CD14-positive monocyte (primary cell): Measurements from ENCODE around the gene MDH1. TPM values are rescaled to one million over a fixed set of nuclear protein-coding genes. Genes with fewer than 3 reads are reported as not detected.

Experiments used
- DNase-seq, 3 donors: peaks; one replicate each; pipeline ENCODE4 v3.0.0-alpha.2; 2011 to 2022
- H2AFZ ChIP-seq: 2 replicates; pipeline ENCODE4 v1.6.0; 2012; ENCODE audit warnings: mild to moderate bottlenecking, low read depth, low read length, inconsistent platforms; ENCODE audit not compliant: insufficient read depth, poor library complexity, severe bottlenecking
- H3K27ac ChIP-seq, 2 donors: 1 replicate in 1 of 2; 2 replicates in 1 of 2; pipeline ENCODE4 v1.5.1; 2012 to 2013; ENCODE audit warnings: low read length in 2 of 2, control low read depth in 1 of 2, inconsistent platforms in 1 of 2, low read depth in 1 of 2, mild to moderate bottlenecking in 1 of 2
- H3K27me3 ChIP-seq, 2 donors: one replicate each; pipeline versions ENCODE4 v1.6.0 to v1.6.1; 2011 to 2013; ENCODE audit warnings: low read length in 2 of 2; ENCODE audit not compliant: control insufficient read depth in 2 of 2, insufficient read depth in 2 of 2
- H3K36me3 ChIP-seq, 2 donors: replicated peaks in 1 of 2; 1 replicate in 1 of 2; 2 replicates in 1 of 2; pipeline versions ENCODE4 v1.5.1 to v1.6.1; 2012 to 2013; ENCODE audit warnings: low read length in 2 of 2, control low read depth in 1 of 2, inconsistent platforms in 1 of 2, mild to moderate bottlenecking in 1 of 2; ENCODE audit not compliant: insufficient read depth in 2 of 2, control insufficient read depth in 1 of 2
- H3K4me1 ChIP-seq, 2 donors: 1 replicate in 1 of 2; 2 replicates in 1 of 2; pipeline versions ENCODE4 v1.5.1 to v1.6.1; 2012 to 2013; ENCODE audit warnings: low read length in 2 of 2, control low read depth in 1 of 2, inconsistent platforms in 1 of 2, mild to moderate bottlenecking in 1 of 2, moderate library complexity in 1 of 2; ENCODE audit not compliant: insufficient read depth in 2 of 2, control insufficient read depth in 1 of 2
- H3K4me2 ChIP-seq: replicated peaks from 2 replicates; pipeline ENCODE3; 2012; ENCODE audit warnings: low read length, moderate library complexity, mild to moderate bottlenecking; ENCODE audit not compliant: poor library complexity, severe bottlenecking; ENCODE audit errors: extremely low read depth
- H3K4me3 ChIP-seq, 3 experiments: fragments of 200-600 bp in 1 of 3; sonication (generic) in 1 of 3; replicated peaks in 1 of 3; 1 replicate in 2 of 3; 2 replicates in 1 of 3; pipeline ENCODE4 v1.5.1; 2011 to 2013; ENCODE audit warnings: low read length in 3 of 3, mild to moderate bottlenecking in 3 of 3, control low read depth in 2 of 3, low read depth in 2 of 3, inconsistent platforms in 1 of 3, moderate library complexity in 1 of 3
- H3K79me2 ChIP-seq: 2 replicates; pipeline ENCODE4 v1.6.0; 2012; ENCODE audit warnings: mild to moderate bottlenecking, control low read depth, inconsistent platforms, low read length, moderate library complexity; ENCODE audit not compliant: insufficient read depth
- H3K9ac ChIP-seq: 2 replicates; pipeline ENCODE4 v1.6.0; 2017; ENCODE audit warnings: low read length, mild to moderate bottlenecking; ENCODE audit not compliant: insufficient read depth, poor library complexity, severe bottlenecking
- H3K9me3 ChIP-seq, 2 donors: replicated peaks in 1 of 2; 1 replicate in 1 of 2; 2 replicates in 1 of 2; pipeline versions ENCODE4 v1.5.1 to v1.6.1; 2012 to 2013; ENCODE audit warnings: low read length in 2 of 2, control low read depth in 1 of 2; ENCODE audit not compliant: control insufficient read depth in 1 of 2, insufficient read depth in 1 of 2
- H4K20me1 ChIP-seq: 2 replicates; pipeline ENCODE4 v1.6.0; 2012; ENCODE audit warnings: mild to moderate bottlenecking, low read length, control low read depth, moderate library complexity; ENCODE audit not compliant: insufficient read depth
- H3K27ac Mint-ChIP-seq, 7 donors: one replicate each; pipeline ENCODE4 v1.8.0; 2020; ENCODE audit warnings: mild to moderate bottlenecking in 7 of 7, mixed read lengths in 7 of 7, moderate library complexity in 6 of 7, inconsistent platforms in 2 of 7
- H3K27me3 Mint-ChIP-seq, 3 donors: one replicate each; pipeline ENCODE4 v1.8.0; 2021 to 2022; ENCODE audit warnings: low read depth in 3 of 3, mild to moderate bottlenecking in 3 of 3, mixed read lengths in 3 of 3, moderate library complexity in 3 of 3, inconsistent platforms in 1 of 3
- H3K36me3 Mint-ChIP-seq, 2 donors: one replicate each; pipeline ENCODE4 v1.8.0; 2020; ENCODE audit warnings: mixed read lengths in 2 of 2, inconsistent platforms in 1 of 2, mild to moderate bottlenecking in 1 of 2
- H3K4me1 Mint-ChIP-seq: one replicate; pipeline ENCODE4 v1.8.0; 2020; ENCODE audit warnings: mild to moderate bottlenecking, mixed read lengths
- H3K4me3 Mint-ChIP-seq, 2 donors: one replicate each; pipeline ENCODE4 v1.8.0; 2020; ENCODE audit warnings: mild to moderate bottlenecking in 2 of 2, mixed read lengths in 2 of 2, moderate library complexity in 1 of 2
- H3K9me3 Mint-ChIP-seq, 7 donors: one replicate each; pipeline ENCODE4 v1.8.0; 2020 to 2022; ENCODE audit warnings: mixed read lengths in 7 of 7, mild to moderate bottlenecking in 6 of 7, moderate library complexity in 6 of 7, inconsistent platforms in 2 of 7
- CTCF ChIP-seq: fragments of 200-600 bp; IDR thresholded peaks from one replicate; pipeline ENCODE4 v1.8.0; 2022; ENCODE audit warnings: antibody characterized with exemption, mild to moderate bottlenecking
- WGBS: methylation state at CpG from one replicate; pipeline ENCODE4 v1.1.5; 2013; ENCODE audit warnings: missing lambda C conversion rate; ENCODE audit not compliant: insufficient coverage; 5-methylcytosine and 5-hydroxymethylcytosine counted together
- intact Hi-C, 2 donors: fragments of 100-400 bp; cut with micrococcal nuclease; formaldehyde crosslinking; loops; one replicate each; pipeline versions ENCODE4 v1.15.0 to v1.15.1; 2023
- polyA plus RNA-seq, 3 donors: library from polyadenylated mRNA; depleted of rRNA in 1 of 3; unstranded in 2 of 3; stranded (reverse) in 1 of 3; fragments of 300-500 nt in 2 of 3; fragments of >200 nt in 1 of 3; fragmentation: Illumina TruSeq in 2 of 3; gene quantifications; 1 replicate in 2 of 3; 2 replicates in 1 of 3; pipeline ENCODE4 v1.2.3, GENCODE V29; 2012 to 2021

MDH1 gene
- polyA plus RNA-seq, 3 donors = 63.2 to 218 (median 197) TPM

DNA sequence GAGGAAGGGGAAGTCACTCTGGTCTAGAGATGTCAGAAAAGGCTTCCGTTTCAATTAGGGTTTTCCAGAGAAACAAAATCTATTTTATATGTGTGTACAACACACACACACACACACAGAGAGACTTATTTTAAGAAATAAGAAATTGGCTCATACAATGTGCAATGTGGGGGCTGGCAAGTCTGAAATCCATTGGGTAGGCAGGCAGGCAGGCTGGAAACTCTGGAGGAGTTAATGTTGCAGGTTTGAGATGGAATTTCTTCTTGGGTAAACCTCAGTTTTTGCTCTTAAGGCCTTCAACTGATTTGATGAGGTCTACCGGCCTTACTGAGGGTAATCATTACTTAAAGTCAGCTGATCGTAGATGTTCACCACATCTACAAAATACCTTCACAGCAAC is 62.6 kb downstream of the MDH1 start:
- WGBS = 71% methylated on average over 2 of the region's 3 CpGs
- no peaks in the 10 kb centered on the region for H3K9me3 ChIP-seq

GRCh38 chr2:63651861-63652651 is 63.3 kb downstream of the MDH1 start:
- no peak for TF ChIP-seq CTCF
- no peaks in the 10 kb centered on the region for H3K27me3 ChIP-seq
- H3K9ac ChIP-seq = no peak overlapping the region
- H3K27ac ChIP-seq = no peak overlapping the region
- H3K4me1 Mint-ChIP-seq = no peaks in the 10 kb centered on the region
- H3K4me3 Mint-ChIP-seq = no peak overlapping the region
- no peaks in the 10 kb centered on the region for H3K36me3 ChIP-seq
- DNase-seq = no peak
- H3K27ac Mint-ChIP-seq = no peak overlapping the region
- H3K4me2 ChIP-seq = no peak overlapping the region
- no peak overlapping the region for H3K4me3 ChIP-seq
- H3K4me1 ChIP-seq = no peaks in the 10 kb centered on the region
- no peaks in the 10 kb centered on the region for H3K79me2 ChIP-seq
- no peaks in the 10 kb centered on the region for H3K9me3 ChIP-seq
- H3K36me3 Mint-ChIP-seq = no peaks in the 10 kb centered on the region
- WGBS = 100% methylated on average over 1 of the region's 4 CpGs
- no peaks in the 10 kb centered on the region for H4K20me1 ChIP-seq
- intact Hi-C loops = no loop called here
- H3K27me3 Mint-ChIP-seq = peaks cover 0 to 2% (median 1%) of the 10 kb centered on the region in 3 donors
- no peak overlapping the region for H2AFZ ChIP-seq
- H3K9me3 Mint-ChIP-seq = peaks cover 3 to 14% (median 7%) of the 10 kb centered on the region in 7 donors

More for the DNA sequence above, 62.6 kb downstream of the MDH1 start:
- Histone ChIP-seq H3K4me1 (no peaks in the 10 kb centered on the region), H3K9ac (no peak overlapping the region), H4K20me1 (no peaks in the 10 kb centered on the region), H3K79me2 (no peaks in the 10 kb centered on the region), H2AFZ (no peak overlapping the region), H3K27ac (no peak overlapping the region), H3K36me3 (no peaks in the 10 kb centered on the region), H3K4me3 (no peak overlapping the region), H3K27me3 (no peaks in the 10 kb centered on the region), H3K4me2 (no peak overlapping the region)
- H3K4me3 Mint-ChIP-seq = no peak overlapping the region
- intact Hi-C loops = no loop called here
- peaks cover 0 to 2% (median 1%) of the 10 kb centered on the region in 3 donors for H3K27me3 Mint-ChIP-seq
- DNase-seq = no peak
- no peak for TF ChIP-seq CTCF
- peaks cover 2 to 14% (median 7%) of the 10 kb centered on the region in 7 donors for H3K9me3 Mint-ChIP-seq
- H3K36me3 Mint-ChIP-seq = no peaks in the 10 kb centered on the region
- H3K27ac Mint-ChIP-seq = no peak overlapping the region
- no peaks in the 10 kb centered on the region for H3K4me1 Mint-ChIP-seq
